CD4-positive, CD25-positive, alpha-beta regulatory T cell (primary cell): ENCODE data around the gene GPR142. TPM values are rescaled to one million over a fixed set of nuclear protein-coding genes. Genes with fewer than 3 reads are reported as not detected.
"Not testable (repeated sequence)": the region's sequence is repeated elsewhere in the genome, so short reads cannot be mapped to it uniquely, and the experiment has no call there.

ENCODE experiments used
- ATAC-seq, 2 donors: fragments of 150-1000 bp; cut with Tn5 transposase; one replicate each; pipeline ENCODE4 v1.10.0; 2021; ENCODE audit warnings: low read depth in 2 of 2, moderate number of reproducible peaks in 2 of 2, moderate library complexity in 1 of 2
- DNase-seq, 3 donors: peaks; one replicate each; pipeline versions ENCODE4 v3.0.0 to v3.0.0-alpha.2; 2012 to 2022; ENCODE audit warnings: mixed read lengths in 1 of 3
- H3K27ac ChIP-seq: one replicate; pipeline ENCODE4 v1.7.0; 2013; ENCODE audit warnings: mild to moderate bottlenecking, low read length; ENCODE audit not compliant: insufficient read depth, poor library complexity, severe bottlenecking
- H3K27me3 ChIP-seq: one replicate; pipeline ENCODE4 v1.7.0; 2013; ENCODE audit warnings: low read length; ENCODE audit not compliant: control insufficient read depth, insufficient read depth
- H3K36me3 ChIP-seq: one replicate; pipeline ENCODE4 v1.7.0; 2013; ENCODE audit warnings: mild to moderate bottlenecking, low read length, moderate library complexity; ENCODE audit not compliant: control insufficient read depth, insufficient read depth
- H3K4me1 ChIP-seq: 2 replicates; pipeline ENCODE4 v1.7.0; 2013; ENCODE audit warnings: mild to moderate bottlenecking, low read length; ENCODE audit not compliant: insufficient read depth, control insufficient read depth, poor library complexity, severe bottlenecking
- H3K4me3 ChIP-seq: one replicate; pipeline ENCODE4 v1.7.0; 2013; ENCODE audit warnings: low read depth, mild to moderate bottlenecking, low read length, moderate library complexity
- H3K9me3 ChIP-seq, 2 experiments: 1 replicate in 1 of 2; 2 replicates in 1 of 2; pipeline ENCODE4 v1.7.0; 2013; ENCODE audit warnings: low read length in 2 of 2, mild to moderate bottlenecking in 1 of 2, moderate library complexity in 1 of 2; ENCODE audit not compliant: control insufficient read depth in 2 of 2
- H3K27ac Mint-ChIP-seq, 3 donors: one replicate each; pipeline ENCODE4 v1.8.0; 2020 to 2022; ENCODE audit warnings: mild to moderate bottlenecking in 3 of 3, mixed read lengths in 3 of 3, moderate library complexity in 2 of 3
- H3K27me3 Mint-ChIP-seq: one replicate; pipeline ENCODE4 v1.8.0; 2022; ENCODE audit warnings: mild to moderate bottlenecking, mixed read lengths
- H3K36me3 Mint-ChIP-seq: one replicate; pipeline ENCODE4 v1.8.0; 2020; ENCODE audit warnings: mixed read lengths
- H3K4me1 Mint-ChIP-seq, 4 donors: one replicate each; pipeline ENCODE4 v1.8.0; 2020 to 2022; ENCODE audit warnings: mixed read lengths in 4 of 4, mild to moderate bottlenecking in 1 of 4
- H3K4me3 Mint-ChIP-seq, 4 donors: one replicate each; pipeline ENCODE4 v1.8.0; 2020 to 2022; ENCODE audit warnings: mild to moderate bottlenecking in 4 of 4, mixed read lengths in 4 of 4, moderate library complexity in 3 of 4
- H3K9me3 Mint-ChIP-seq, 7 donors: one replicate each; pipeline ENCODE4 v1.8.0; 2020 to 2022; ENCODE audit warnings: mixed read lengths in 7 of 7, mild to moderate bottlenecking in 3 of 7, moderate library complexity in 2 of 7
- polyA plus RNA-seq, 4 donors: library from polyadenylated mRNA; unstranded; fragments of 300-500 nt; fragmentation: Illumina TruSeq; gene quantifications; one replicate each; pipeline ENCODE4 v1.2.3, GENCODE V29; 2021
- total RNA-seq: library from RNA; stranded (reverse); gene quantifications from one replicate; pipeline ENCODE4 v1.2.3, GENCODE V29; 2022

The GPR142 gene
- total and polyA plus RNA-seq, 5 donors from 2014 or later = not detected

GRCh38 chr17:74404789-74405188 lies 37.5 kb downstream of the GPR142 start:
- no peaks in the 10 kb centered on the region for H3K36me3 Mint-ChIP-seq
- no peaks in the 10 kb centered on the region for H3K9me3 Mint-ChIP-seq
- no peak overlapping the region for H3K4me3 Mint-ChIP-seq
- DNase-seq = no peak
- no peak for ATAC-seq
- no peaks in the 10 kb centered on the region for H3K9me3 ChIP-seq
- peaks cover 18% of the 10 kb centered on the region for H3K27me3 Mint-ChIP-seq
- H3K4me1 Mint-ChIP-seq = no peaks in the 10 kb centered on the region
- H3K27me3 ChIP-seq = no peaks in the 10 kb centered on the region
- H3K27ac ChIP-seq = no peak overlapping the region
- no peaks in the 10 kb centered on the region for H3K36me3 ChIP-seq
- H3K27ac Mint-ChIP-seq = no peak overlapping the region
- H3K4me3 ChIP-seq = no peak overlapping the region
- H3K4me1 ChIP-seq = no peaks in the 10 kb centered on the region

GRCh38 chr17:74405311-74405710 lies 38.0 kb downstream of the GPR142 start:
- H3K4me1 ChIP-seq, H3K4me3 Mint-ChIP-seq, DNase-seq, H3K27ac ChIP-seq, H3K36me3 ChIP-seq, ATAC-seq, H3K36me3 Mint-ChIP-seq, H3K4me3 ChIP-seq, H3K9me3 Mint-ChIP-seq, H3K27me3 ChIP-seq, H3K9me3 ChIP-seq, H3K27ac Mint-ChIP-seq, H3K4me1 Mint-ChIP-seq: not testable (repeated sequence)
- peaks cover 18% of the 10 kb centered on the region for H3K27me3 Mint-ChIP-seq

- Mint-ChIP-seq H3K9me3 (no peaks in the 10 kb centered on the region), H3K36me3 (no peaks in the 10 kb centered on the region), H3K4me3 (no peak overlapping the region), H3K4me1 (no peaks in the 10 kb centered on the region), H3K27ac (no peak overlapping the region), H3K27me3 (peaks cover 18% of the 10 kb centered on the region)
- ATAC-seq = no peak
- Histone ChIP-seq H3K27me3 (no peaks in the 10 kb centered on the region), H3K4me3 (no peak overlapping the region), H3K36me3 (no peaks in the 10 kb centered on the region), H3K27ac (no peak overlapping the region), H3K4me1 (no peaks in the 10 kb centered on the region), H3K9me3 (no peaks in the 10 kb centered on the region)
- DNase-seq = no peak
Measured at GRCh38 chr17:74407384-74407783, 40.1 kb downstream of the GPR142 start.

GRCh38 chr17:74408262-74408661 lies 41.0 kb downstream of the GPR142 start:
- Mint-ChIP-seq H3K27ac (no peak overlapping the region), H3K9me3 (no peaks in the 10 kb centered on the region), H3K27me3 (peaks cover 18% of the 10 kb centered on the region), H3K4me1 (no peaks in the 10 kb centered on the region), H3K36me3 (no peaks in the 10 kb centered on the region), H3K4me3 (no peak overlapping the region)
- DNase-seq (no peak), ATAC-seq (no peak)
- Histone ChIP-seq H3K27ac (no peak overlapping the region), H3K4me3 (no peak overlapping the region), H3K4me1 (no peaks in the 10 kb centered on the region), H3K36me3 (no peaks in the 10 kb centered on the region), H3K9me3 (no peaks in the 10 kb centered on the region), H3K27me3 (no peaks in the 10 kb centered on the region)

GRCh38 chr17:74408815-74409214 lies 41.5 kb downstream of the GPR142 start:
- no peak overlapping the region for H3K27ac Mint-ChIP-seq
- no peak overlapping the region for H3K4me3 Mint-ChIP-seq
- no peaks in the 10 kb centered on the region for H3K36me3 Mint-ChIP-seq
- Histone ChIP-seq H3K27me3 (no peaks in the 10 kb centered on the region), H3K9me3 (no peaks in the 10 kb centered on the region), H3K4me3 (no peak overlapping the region), H3K4me1 (no peaks in the 10 kb centered on the region), H3K36me3 (no peaks in the 10 kb centered on the region), H3K27ac (no peak overlapping the region)
- no peaks in the 10 kb centered on the region for H3K4me1 Mint-ChIP-seq
- ATAC-seq (no peak), DNase-seq (no peak)
- H3K9me3 Mint-ChIP-seq = no peaks in the 10 kb centered on the region
- H3K27me3 Mint-ChIP-seq = peaks cover 18% of the 10 kb centered on the region

- Mint-ChIP-seq H3K27ac (no peak overlapping the region), H3K4me1 (no peaks in the 10 kb centered on the region), H3K9me3 (no peaks in the 10 kb centered on the region), H3K4me3 (no peak overlapping the region), H3K36me3 (no peaks in the 10 kb centered on the region), H3K27me3 (peaks cover 18% of the 10 kb centered on the region)
- DNase-seq (no peak), ATAC-seq (no peak)
- Histone ChIP-seq H3K4me3 (no peak overlapping the region), H3K9me3 (no peaks in the 10 kb centered on the region), H3K4me1 (no peaks in the 10 kb centered on the region), H3K27ac (no peak overlapping the region), H3K27me3 (no peaks in the 10 kb centered on the region), H3K36me3 (no peaks in the 10 kb centered on the region)
Measured at GRCh38 chr17:74410001-74410443, 42.7 kb downstream of the GPR142 start.

GRCh38 chr17:74412581-74412980 lies 45.3 kb downstream of the GPR142 start:
- Mint-ChIP-seq H3K36me3 (no peaks in the 10 kb centered on the region), H3K4me1 (no peaks in the 10 kb centered on the region), H3K9me3 (no peaks in the 10 kb centered on the region), H3K4me3 (no peak overlapping the region), H3K27ac (no peak overlapping the region), H3K27me3 (peaks cover 7% of the 10 kb centered on the region)
- Histone ChIP-seq H3K4me1 (no peaks in the 10 kb centered on the region), H3K36me3 (no peaks in the 10 kb centered on the region), H3K9me3 (no peaks in the 10 kb centered on the region), H3K27me3 (no peaks in the 10 kb centered on the region), H3K27ac (no peak overlapping the region), H3K4me3 (no peak overlapping the region)
- ATAC-seq = no peak
- no peak for DNase-seq

- Mint-ChIP-seq H3K36me3 (no peaks in the 10 kb centered on the region), H3K27me3 (peaks cover 4% of the 10 kb centered on the region), H3K4me3 (no peak overlapping the region), H3K4me1 (no peaks in the 10 kb centered on the region), H3K27ac (no peak overlapping the region), H3K9me3 (no peaks in the 10 kb centered on the region)
- no peak overlapping the region for H3K27ac ChIP-seq
- DNase-seq = no peak
- H3K4me1 ChIP-seq = no peaks in the 10 kb centered on the region
- H3K36me3 ChIP-seq = no peaks in the 10 kb centered on the region
- no peaks in the 10 kb centered on the region for H3K9me3 ChIP-seq
- no peak overlapping the region for H3K4me3 ChIP-seq
- ATAC-seq = no peak
- H3K27me3 ChIP-seq = no peaks in the 10 kb centered on the region
Measured at GRCh38 chr17:74413491-74413890, 46.2 kb downstream of the GPR142 start.
